Measurements from ENCODE around the gene CPLX3. TPM values are rescaled to one million over a fixed set of nuclear protein-coding genes. Genes with fewer than 3 reads are reported as not detected.

Gene CPLX3
- total and polyA plus RNA-seq, 10 of the 15 experiments (the other 5 are each of a cell fraction or from before 2014, with no cell fraction given), result 0.02 to 0.04 TPM; not detected in 8

- H3K36me3 ChIP-seq (ENCODE audit: control insufficient read depth in 2 of 2, insufficient read depth in 2 of 2, low read length in 1 of 2), result peaks cover 2 to 16% of the 10 kb centered on the region in 2 experiments; a peak in 2 of 4 replicates
- peak overlapping the region; percentile 70 for H3K9ac ChIP-seq (ENCODE audit: control insufficient read depth, insufficient read depth, low read length)
- BruUV-seq (replicated peaks), result no TSS peak
- ATAC-seq, result peak; percentile 76
- peak overlapping the region; percentile 93 for H3K4me3 ChIP-seq
- in situ Hi-C loops (cut with MboI), result no loop called here
- H3K9me3 ChIP-seq (replicated peaks; ENCODE audit: control insufficient read depth, insufficient read depth, low read length), result peaks cover 12% of the 10 kb centered on the region
- WGBS (ENCODE audit: insufficient coverage, insufficient replicate concordance, low lambda C conversion rate, missing lambda C conversion rate), result 0% methylated on average over 6 of the region's 6 CpGs
- intact Hi-C loops (cut with micrococcal nuclease; ENCODE audit: unreplicated experiment), result loop anchor here (2.0 kb wide), 2 partner anchors 13 to 27 kb away; partner anchors contain the start of gene ULK3
- ChIA-PET RAD21 (ENCODE audit: unreplicated experiment) (interaction anchor here (0.9 to 4.8 kb wide), 21 partner anchors 10 to 158 kb away, joined by 3 to 57 read pairs (median 10); partner anchors contain the start of genes CSK, FAM219B, SCAMP5 and ULK3), CTCF (interaction anchor here (0.6 to 11.2 kb wide), 23 partner anchors 9 to 101 kb away, joined by 3 to 129 read pairs (median 4); partner anchors contain the start of genes CSK, FAM219B and ULK3), POLR2A (interaction anchor here (0.6 to 5.2 kb wide), 28 partner anchors 11 to 658 kb away, joined by 3 to 80 read pairs (median 4); partner anchors contain the start of genes FAM219B, MPI and ULK3), SMC1A (ENCODE audit: uncharacterized antibody, unreplicated experiment) (interaction anchor here (0.7 to 6.5 kb wide), 29 partner anchors 12 to 485 kb away, joined by 3 to 120 read pairs (median 5); partner anchors contain the start of genes FAM219B, MPI and ULK3)
- peak; percentile 97 for DNase-seq (ENCODE audit: low read depth, low spot score)
- H3K4me1 ChIP-seq (ENCODE audit: control insufficient read depth, insufficient read depth, low read length), result peaks cover 40% of the 10 kb centered on the region
- FAIRE-seq, result peak; percentile 85
- peaks cover 72% of the 10 kb centered on the region for H3K79me2 ChIP-seq (ENCODE audit: control insufficient read depth, insufficient read depth, low read length)
- no peak overlapping the region for H2AFZ ChIP-seq (ENCODE audit: control insufficient read depth, low read depth, low read length)
- H3K4me2 ChIP-seq (ENCODE audit: control insufficient read depth, insufficient read depth), result peak overlapping the region; percentile 79
- no peaks in the 10 kb centered on the region for H4K20me1 ChIP-seq (ENCODE audit: control insufficient read depth, insufficient read depth)
- no peaks in the 10 kb centered on the region for H3K27me3 ChIP-seq (replicated peaks in 1 of 2; ENCODE audit: control insufficient read depth in 2 of 2, insufficient read depth in 2 of 2, low read length in 1 of 2)
- peak overlapping the region; percentile 94 for H3K27ac ChIP-seq (ENCODE audit: control insufficient read depth, insufficient read depth)
- TF ChIP-seq TCF3 (IDR thresholded peaks at IDR 0.05; ENCODE audit: borderline replicate concordance, insufficient read depth, low read depth, low read length) (peak; percentile 99), SKIL (IDR thresholded peaks at IDR 0.05; ENCODE audit: low read depth, poor library complexity, severe bottlenecking) (peak; percentile 98), JUNB (IDR thresholded peaks at IDR 0.05) (peak; percentile 100), BMI1 (IDR thresholded peaks at IDR 0.05; ENCODE audit: borderline replicate concordance) (peak; percentile 65; the same call in 1 of the 2 replicates), E2F4 (IDR thresholded peaks at IDR 0.05; ENCODE audit: low read depth, low read length) (no peak), EP300 (IDR thresholded peaks at IDR 0.05; ENCODE audit: borderline replicate concordance in 1 of 2, control insufficient read depth in 1 of 2, low read depth in 2 of 2, low read length in 2 of 2) (peak; percentile 59 to 95), CTCF (IDR thresholded peaks at IDR 0.05 in 2 of 3, conservative IDR thresholded peaks at IDR 0.05 in 1 of 3; ENCODE audit: control insufficient read depth in 2 of 3, extremely low read depth in 1 of 3, insufficient read depth in 1 of 3, low read depth in 3 of 3, low read length in 3 of 3) (no peak), RELB (IDR thresholded peaks at IDR 0.05; ENCODE audit: low read depth) (peak; percentile 92), WRNIP1 (IDR thresholded peaks at IDR 0.05; ENCODE audit: borderline replicate concordance, low read depth, low read length) (0 out of 2 replicates have a peak, but pooled peaks have one; percentile 34), ATF7 (IDR thresholded peaks at IDR 0.05; ENCODE audit: low read depth) (peak; percentile 40; the same call in 1 of the 2 replicates), RBBP5 (conservative IDR thresholded peaks at IDR 0.05) (no peak), MYB (IDR thresholded peaks at IDR 0.05; ENCODE audit: borderline replicate concordance, low read depth, low read length) (0 out of 2 replicates have a peak, but pooled peaks have one; percentile 28), CHD2 (IDR thresholded peaks at IDR 0.05; ENCODE audit: borderline replicate concordance, low read depth, low read length) (peak; percentile 52; the same call in 1 of the 2 replicates), KDM1A (IDR thresholded peaks at IDR 0.05; ENCODE audit: borderline replicate concordance) (no peak), BCL11A (IDR thresholded peaks at IDR 0.05; ENCODE audit: low read depth, low read length) (peak; percentile 97)
Measured at GRCh38 chr15:74869726-74870407, 43.4 kb downstream of the CPLX3 start.

Data from GM12878 (cell line).